Chondrocyte (in vitro differentiated cells): ENCODE data around the gene MARK4. TPM values are rescaled to one million over a fixed set of nuclear protein-coding genes. Genes with fewer than 3 reads are reported as not detected.
A peak's percentile ranks its signal among the peaks of the same experiment; 100 is the strongest.

Experiments
- DNase-seq: peaks from one replicate; pipeline ENCODE4 v3.0.0; 2021; ENCODE audit warnings: mixed read lengths, low spot score
- H3K27ac Mint-ChIP-seq: one replicate; pipeline ENCODE4 v1.8.0; 2021; ENCODE audit warnings: mild to moderate bottlenecking, moderate library complexity, mixed read lengths; ENCODE audit not compliant: unreplicated experiment
- H3K27me3 Mint-ChIP-seq: 2 replicates; pipeline ENCODE4 v1.8.0; 2021; ENCODE audit warnings: low read depth, mixed read lengths
- H3K36me3 Mint-ChIP-seq: 2 replicates; pipeline ENCODE4 v1.8.0; 2021; ENCODE audit warnings: low read depth, mixed read lengths
- H3K4me1 Mint-ChIP-seq: 2 replicates; pipeline ENCODE4 v1.8.0; 2021; ENCODE audit warnings: low read depth, mild to moderate bottlenecking, mixed read lengths
- H3K4me3 Mint-ChIP-seq: one replicate; pipeline ENCODE4 v1.8.0; 2021; ENCODE audit warnings: mild to moderate bottlenecking, moderate library complexity, mixed read lengths; ENCODE audit not compliant: unreplicated experiment
- H3K9me3 Mint-ChIP-seq: 2 replicates; pipeline ENCODE4 v1.8.0; 2021; ENCODE audit warnings: low read depth, mixed read lengths
- total RNA-seq: library from RNA; stranded (reverse); gene quantifications from 3 replicates; pipeline ENCODE4 v1.2.1, GENCODE V29; 2021
- TF ChIP-seq, protein P1 (sequence below): fragments of 200-600 bp; sonication (generic); IDR thresholded peaks from 2 replicates; pipeline ENCODE4 v1.5.0; 2021; ENCODE audit warnings: antibody characterized with exemption, mild to moderate bottlenecking, moderate library complexity

The MARK4 gene
- total RNA-seq, 1 donor from 2014 or later: 46.3 TPM

DNA sequence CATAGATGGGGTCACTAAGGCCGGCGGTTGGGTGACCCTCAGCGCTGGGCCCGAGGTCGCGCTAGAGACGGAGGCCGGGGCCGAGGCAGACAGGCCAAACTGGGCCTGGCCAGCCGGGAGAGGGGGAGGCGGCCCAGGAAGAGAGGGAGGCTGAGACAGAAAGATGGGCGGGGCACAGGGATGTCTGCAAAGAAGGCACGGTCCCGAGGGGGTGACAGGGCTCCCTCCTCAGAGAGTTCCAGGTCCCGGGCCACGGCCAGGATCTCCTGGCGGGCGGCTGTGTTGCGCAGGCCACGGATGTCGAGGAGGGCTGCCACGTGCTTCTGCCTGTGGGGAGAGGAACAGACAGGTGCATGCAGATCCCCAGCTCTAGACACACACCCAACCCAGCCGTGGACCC lies 38.0 kb upstream of the MARK4 start:
- Mint-ChIP-seq H3K4me1 (peaks cover 58% of the 10 kb centered on the region), H3K4me3 (no peak overlapping the region), H3K9me3 (no peaks in the 10 kb centered on the region), H3K27ac (no peak overlapping the region), H3K36me3 (no peaks in the 10 kb centered on the region), H3K27me3 (no peaks in the 10 kb centered on the region)
- no peak for DNase-seq
- TF ChIP-seq, protein P1, sequence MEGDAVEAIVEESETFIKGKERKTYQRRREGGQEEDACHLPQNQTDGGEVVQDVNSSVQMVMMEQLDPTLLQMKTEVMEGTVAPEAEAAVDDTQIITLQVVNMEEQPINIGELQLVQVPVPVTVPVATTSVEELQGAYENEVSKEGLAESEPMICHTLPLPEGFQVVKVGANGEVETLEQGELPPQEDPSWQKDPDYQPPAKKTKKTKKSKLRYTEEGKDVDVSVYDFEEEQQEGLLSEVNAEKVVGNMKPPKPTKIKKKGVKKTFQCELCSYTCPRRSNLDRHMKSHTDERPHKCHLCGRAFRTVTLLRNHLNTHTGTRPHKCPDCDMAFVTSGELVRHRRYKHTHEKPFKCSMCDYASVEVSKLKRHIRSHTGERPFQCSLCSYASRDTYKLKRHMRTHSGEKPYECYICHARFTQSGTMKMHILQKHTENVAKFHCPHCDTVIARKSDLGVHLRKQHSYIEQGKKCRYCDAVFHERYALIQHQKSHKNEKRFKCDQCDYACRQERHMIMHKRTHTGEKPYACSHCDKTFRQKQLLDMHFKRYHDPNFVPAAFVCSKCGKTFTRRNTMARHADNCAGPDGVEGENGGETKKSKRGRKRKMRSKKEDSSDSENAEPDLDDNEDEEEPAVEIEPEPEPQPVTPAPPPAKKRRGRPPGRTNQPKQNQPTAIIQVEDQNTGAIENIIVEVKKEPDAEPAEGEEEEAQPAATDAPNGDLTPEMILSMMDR: no peak

DNA sequence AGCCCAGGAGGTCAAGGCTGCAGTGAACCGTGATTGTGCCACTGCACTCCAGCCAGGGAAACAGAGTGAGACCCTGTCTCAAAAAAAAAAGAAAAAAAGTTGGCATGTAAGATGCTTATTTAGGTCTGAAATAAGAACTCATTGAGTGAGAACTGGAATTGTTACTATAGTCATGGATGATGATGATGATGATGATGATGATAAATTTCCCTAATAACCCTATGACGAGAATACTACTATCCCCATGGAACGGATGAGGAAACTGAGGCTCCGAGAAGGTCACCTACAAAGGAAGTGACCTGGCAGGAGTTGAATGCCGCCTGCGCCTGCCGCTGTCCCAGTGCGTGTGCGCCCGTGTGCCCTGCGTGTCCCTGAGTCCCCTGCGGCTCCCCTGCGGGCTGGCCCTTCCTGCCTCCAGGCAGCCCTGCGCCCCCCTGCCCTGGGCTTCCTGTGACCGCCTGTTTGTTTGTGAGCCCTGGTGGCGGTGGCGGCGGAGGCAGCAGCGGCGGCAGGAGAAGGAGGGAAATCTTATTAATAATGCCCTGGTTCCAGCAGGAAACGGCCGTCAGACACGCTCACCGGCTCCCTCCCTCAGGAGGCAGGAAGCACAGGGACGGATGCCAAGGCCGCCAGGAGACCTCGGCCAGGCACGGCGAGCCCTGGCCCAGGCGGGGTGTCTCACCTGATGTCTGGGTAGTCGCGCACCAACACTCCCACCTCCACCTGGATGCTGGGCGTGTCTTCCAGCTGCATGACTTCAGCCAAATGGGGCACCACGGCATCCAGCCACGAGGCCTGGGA lies 35.5 kb upstream of the MARK4 start:
- H3K4me1 Mint-ChIP-seq: peaks cover 61% of the 10 kb centered on the region
- H3K36me3 Mint-ChIP-seq: no peaks in the 10 kb centered on the region
- DNase-seq: no peak
- peak overlapping the region; percentile 59 for H3K4me3 Mint-ChIP-seq
- TF ChIP-seq, protein P1: peak; percentile 20
- H3K27ac Mint-ChIP-seq: peak overlapping the region; percentile 75
- H3K27me3 Mint-ChIP-seq: no peaks in the 10 kb centered on the region
- no peaks in the 10 kb centered on the region for H3K9me3 Mint-ChIP-seq

DNA sequence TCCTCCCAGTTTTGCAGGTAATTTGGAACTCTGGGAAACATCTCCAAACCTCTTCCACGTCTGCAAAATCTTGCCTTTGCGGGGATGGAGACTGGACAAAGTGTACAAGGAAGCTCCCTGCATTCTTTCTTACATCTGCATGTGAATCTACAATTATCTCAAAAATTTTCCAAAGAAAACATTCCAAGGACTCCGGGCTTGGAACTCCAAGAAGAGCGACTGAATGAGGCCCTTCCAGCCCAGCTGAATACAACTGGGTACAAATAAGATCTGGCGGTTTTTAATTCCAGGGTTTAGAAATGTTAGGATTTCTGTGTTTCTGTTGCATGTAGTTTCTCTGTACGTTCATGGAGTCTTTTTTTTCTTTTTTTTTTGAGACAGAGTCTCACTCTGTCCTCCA lies 34.4 kb upstream of the MARK4 start:
- Mint-ChIP-seq H3K27ac (peak overlapping the region; percentile 80), H3K36me3 (no peaks in the 10 kb centered on the region), H3K27me3 (no peaks in the 10 kb centered on the region), H3K4me1 (peaks cover 54% of the 10 kb centered on the region), H3K4me3 (no peak overlapping the region), H3K9me3 (no peaks in the 10 kb centered on the region)
- TF ChIP-seq, protein P1: no peak
- no peak for DNase-seq

- H3K4me3 Mint-ChIP-seq: peak overlapping the region; percentile 12
- no peak for DNase-seq
- TF ChIP-seq, protein P1: no peak
- no peaks in the 10 kb centered on the region for H3K36me3 Mint-ChIP-seq
- no peaks in the 10 kb centered on the region for H3K27me3 Mint-ChIP-seq
- peak overlapping the region; percentile 80 for H3K27ac Mint-ChIP-seq
- peaks cover 47% of the 10 kb centered on the region for H3K4me1 Mint-ChIP-seq
- no peaks in the 10 kb centered on the region for H3K9me3 Mint-ChIP-seq
Observed at GRCh38 chr19:45217193-45217956, 33.7 kb upstream of the MARK4 start.

GRCh38 chr19:45217957-45218334 lies 33.1 kb upstream of the MARK4 start:
- no peak overlapping the region for H3K27ac Mint-ChIP-seq
- H3K4me3 Mint-ChIP-seq: no peak overlapping the region
- no peaks in the 10 kb centered on the region for H3K27me3 Mint-ChIP-seq
- no peaks in the 10 kb centered on the region for H3K36me3 Mint-ChIP-seq
- TF ChIP-seq, protein P1: no peak
- no peak for DNase-seq
- H3K9me3 Mint-ChIP-seq: no peaks in the 10 kb centered on the region
- H3K4me1 Mint-ChIP-seq: peaks cover 42% of the 10 kb centered on the region
